H1 (cell line): ENCODE data around the gene NRXN3. TPM values are rescaled to one million over a fixed set of nuclear protein-coding genes. Genes with fewer than 3 reads are reported as not detected.

Experiments used
- CTCF ChIA-PET: fragments of 300-600 bp; sonication (Branson Sonifier 250); formaldehyde crosslinking; loops from one replicate; lab custom pipeline; 2021; ENCODE audit not compliant: partially characterized antibody; lab: Charles Lee
- POLR2A ChIA-PET: fragments of 300-600 bp; sonication (Branson Sonifier 250); formaldehyde crosslinking; loops from one replicate; lab custom pipeline; 2021; ENCODE audit warnings: inconsistent platforms; ENCODE audit not compliant: partially characterized antibody; lab: Charles Lee
- DNase-seq, 2 experiments: peaks; one replicate each; pipeline versions ENCODE4 v3.0.0 to v3.0.0-alpha.2; 2010 to 2022; ENCODE audit warnings: low spot score in 2 of 2, low read depth in 1 of 2, mixed read lengths in 1 of 2
- FAIRE-seq: peaks from 2 replicates; lab custom pipeline; 2011; peaks lifted over from hg19 to GRCh38; lab: Jason Lieb, UNC
- H2AFZ ChIP-seq: 2 replicates; pipeline ENCODE4 v1.8.1; 2012; ENCODE audit warnings: low read length, inconsistent platforms
- H2AK5ac ChIP-seq: 2 replicates; pipeline ENCODE4 v1.6.1; 2013; ENCODE audit warnings: low read depth, low read length
- H2BK120ac ChIP-seq: replicated peaks from 2 replicates; pipeline ENCODE3; 2013; ENCODE audit warnings: low read depth, low read length, inconsistent platforms
- H2BK12ac ChIP-seq: 2 replicates; pipeline ENCODE4 v1.6.1; 2013; ENCODE audit warnings: low read depth, low read length
- H2BK15ac ChIP-seq: 2 replicates; pipeline ENCODE4 v1.6.1; 2013; ENCODE audit warnings: low read length
- H2BK20ac ChIP-seq: 2 replicates; pipeline ENCODE4 v1.6.1; 2013; ENCODE audit warnings: low read length
- H2BK5ac ChIP-seq: 2 replicates; pipeline ENCODE4 v1.6.1; 2013; ENCODE audit warnings: low read depth, low read length
- H3K14ac ChIP-seq: 2 replicates; pipeline ENCODE4 v1.6.1; 2013; ENCODE audit warnings: inconsistent platforms; ENCODE audit not compliant: insufficient read length
- H3K18ac ChIP-seq: 2 replicates; pipeline ENCODE4 v1.6.1; 2013; ENCODE audit warnings: low read length; ENCODE audit errors: extremely low read depth
- H3K23ac ChIP-seq: 2 replicates; pipeline ENCODE4 v1.6.1; 2013; ENCODE audit warnings: inconsistent platforms; ENCODE audit not compliant: insufficient read length
- H3K23me2 ChIP-seq: 2 replicates; pipeline ENCODE4 v1.6.1; 2013; ENCODE audit warnings: low read depth, low read length
- H3K27ac ChIP-seq: 2 replicates; pipeline ENCODE4 v1.6.1; 2011; ENCODE audit warnings: low read depth, low read length, inconsistent platforms
- H3K27me3 ChIP-seq, 4 experiments: replicated peaks in 1 of 4; 1 replicate in 1 of 4; 2 replicates in 3 of 4; pipeline versions ENCODE4 v1.6.1 to v1.8.1; 2011 to 2013; ENCODE audit warnings: low read length in 3 of 4, mild to moderate bottlenecking in 3 of 4, inconsistent platforms in 2 of 4, mixed read lengths in 2 of 4, moderate library complexity in 1 of 4; ENCODE audit not compliant: control insufficient read depth in 3 of 4, insufficient read depth in 3 of 4; ENCODE audit errors: extremely low read depth in 1 of 4
- H3K36me3 ChIP-seq, 4 experiments: 2 replicates each; pipeline versions ENCODE4 v1.6.1 to v1.8.1; 2011 to 2013; ENCODE audit warnings: mild to moderate bottlenecking in 4 of 4, low read length in 3 of 4, moderate library complexity in 2 of 4, control low read depth in 1 of 4, inconsistent platforms in 1 of 4; ENCODE audit not compliant: insufficient read depth in 4 of 4, control insufficient read depth in 2 of 4
- H3K4ac ChIP-seq: replicated peaks from 2 replicates; pipeline ENCODE3; 2013; ENCODE audit warnings: low read length, low read depth, mixed read lengths, inconsistent platforms; ENCODE audit not compliant: insufficient read length
- H3K4me1 ChIP-seq, 4 experiments: replicated peaks in 1 of 4; 1 replicate in 1 of 4; 2 replicates in 3 of 4; pipeline versions ENCODE4 v1.6.1 to v1.8.1; 2011 to 2013; ENCODE audit warnings: low read length in 3 of 4, inconsistent platforms in 2 of 4, mixed read lengths in 1 of 4; ENCODE audit not compliant: insufficient read depth in 4 of 4, control insufficient read depth in 3 of 4
- H3K4me2 ChIP-seq, 2 experiments: 2 replicates each; pipeline versions ENCODE4 v1.6.1 to v1.8.1; 2011 to 2013; ENCODE audit warnings: low read depth in 2 of 2, low read length in 2 of 2, control low read depth in 1 of 2, inconsistent platforms in 1 of 2, mild to moderate bottlenecking in 1 of 2; ENCODE audit not compliant: insufficient read depth in 1 of 2
- H3K4me3 ChIP-seq, 4 experiments: fragments of 200-600, 300-600 bp in 1 of 4; sonication (generic), shearing (Covaris generic), sonication (Bioruptor Twin) in 1 of 4; 2 replicates each; pipeline versions ENCODE4 v1.5.1 to v1.8.1; 2011 to 2016; ENCODE audit warnings: low read length in 4 of 4, low read depth in 3 of 4, control low read depth in 2 of 4, inconsistent platforms in 2 of 4, mild to moderate bottlenecking in 2 of 4, mixed read lengths in 1 of 4, moderate library complexity in 1 of 4; ENCODE audit not compliant: insufficient read depth in 2 of 4; ENCODE audit errors: extremely low read depth in 1 of 4
- H3K56ac ChIP-seq: replicated peaks from 2 replicates; pipeline ENCODE3; 2013; ENCODE audit warnings: low read depth, mild to moderate bottlenecking, mixed read lengths, low read length, inconsistent platforms; ENCODE audit not compliant: insufficient read length
- H3K79me1 ChIP-seq: 2 replicates; pipeline ENCODE4 v1.6.1; 2013; ENCODE audit warnings: low read depth, low read length, control low read depth
- H3K79me2 ChIP-seq, 2 experiments: 2 replicates each; pipeline versions ENCODE4 v1.6.1 to v1.8.1; 2012 to 2013; ENCODE audit warnings: low read length in 2 of 2, mild to moderate bottlenecking in 2 of 2, inconsistent platforms in 1 of 2; ENCODE audit not compliant: insufficient read depth in 2 of 2, control insufficient read depth in 1 of 2
- H3K9ac ChIP-seq, 4 experiments: replicated peaks in 1 of 4; 1 replicate in 1 of 4; 2 replicates in 3 of 4; pipeline versions ENCODE4 v1.6.1 to v1.8.1; 2011 to 2013; ENCODE audit warnings: low read depth in 3 of 4, low read length in 3 of 4, control low read depth in 2 of 4, mild to moderate bottlenecking in 2 of 4, moderate library complexity in 2 of 4, inconsistent platforms in 1 of 4; ENCODE audit errors: extremely low read depth in 1 of 4
- H3K9me3 ChIP-seq, 2 experiments: 2 replicates each; pipeline versions ENCODE4 v1.6.1 to v1.8.1; 2012 to 2013; ENCODE audit warnings: mild to moderate bottlenecking in 2 of 2, moderate library complexity in 2 of 2, control low read depth in 1 of 2, inconsistent platforms in 1 of 2, low read depth in 1 of 2, low read length in 1 of 2, mixed read lengths in 1 of 2; ENCODE audit not compliant: insufficient read depth in 2 of 2
- H4K20me1 ChIP-seq, 2 experiments: replicated peaks in 1 of 2; 2 replicates each; pipeline versions ENCODE3 to v1.8.1; 2011 to 2013; ENCODE audit warnings: inconsistent platforms in 2 of 2, low read length in 2 of 2, mild to moderate bottlenecking in 1 of 2; ENCODE audit not compliant: insufficient read depth in 2 of 2, control insufficient read depth in 1 of 2
- H4K5ac ChIP-seq: 2 replicates; pipeline ENCODE4 v1.6.1; 2013; ENCODE audit warnings: low read length, low read depth, mixed read lengths, inconsistent platforms; ENCODE audit not compliant: insufficient read length
- H4K8ac ChIP-seq: 2 replicates; pipeline ENCODE4 v1.8.0; 2013; ENCODE audit warnings: mild to moderate bottlenecking, moderate library complexity, low read length, inconsistent platforms; ENCODE audit not compliant: insufficient read depth; ENCODE audit errors: extremely low read depth
- H4K91ac ChIP-seq: replicated peaks from 2 replicates; pipeline ENCODE3; 2013; ENCODE audit warnings: low read length, mixed read lengths, inconsistent platforms; ENCODE audit not compliant: insufficient read length
- CHD2 ChIP-seq: IDR thresholded peaks from 2 replicates; pipeline ENCODE4 v1.6.1; 2012; ENCODE audit warnings: low read length, improper control_type of control experiment
- EGR1 ChIP-seq: IDR thresholded peaks from 2 replicates; pipeline ENCODE4 v1.6.1; 2011; ENCODE audit warnings: low read depth, low read length, borderline replicate concordance
- EZH2 ChIP-seq: fragments of 200-600 bp; sonication (generic); IDR thresholded peaks from 2 replicates; pipeline ENCODE4 v1.7.1; 2012; ENCODE audit warnings: low read depth, mild to moderate bottlenecking, moderate library complexity, low read length, inconsistent platforms; ENCODE audit not compliant: severe bottlenecking
- GABPA ChIP-seq: IDR thresholded peaks from 2 replicates; pipeline ENCODE4 v1.6.1; 2011; ENCODE audit warnings: mild to moderate bottlenecking, low read length, moderate library complexity, borderline replicate concordance; ENCODE audit not compliant: insufficient read depth
- GTF2F1 ChIP-seq: IDR thresholded peaks from 2 replicates; pipeline ENCODE4 v1.6.1; 2012; ENCODE audit warnings: low read depth, low read length, improper control_type of control experiment, borderline replicate concordance
- NRF1 ChIP-seq: IDR thresholded peaks from 2 replicates; pipeline ENCODE4 v1.6.1; 2011; ENCODE audit warnings: mild to moderate bottlenecking, low read depth, low read length, improper control_type of control experiment
- RNF2 ChIP-seq: fragments of 200-900, 300-1000 bp; sonication (generic); IDR thresholded peaks from 2 replicates; pipeline ENCODE4 v1.7.1; 2016; ENCODE audit warnings: borderline replicate concordance, low read depth, mild to moderate bottlenecking, antibody characterized with exemption, low read length; ENCODE audit not compliant: poor library complexity, severe bottlenecking; ENCODE audit errors: missing control alignments
- SIRT6 ChIP-seq: IDR thresholded peaks from one replicate; pipeline ENCODE4 v1.7.1; 2012; ENCODE audit warnings: low read length, inconsistent platforms
- SUZ12 ChIP-seq: fragments of 200-600 bp; sonication (generic); IDR thresholded peaks from 2 replicates; pipeline ENCODE4 v1.6.1; 2012; ENCODE audit warnings: mild to moderate bottlenecking, inconsistent platforms, low read length, moderate library complexity, mixed read lengths
- TAF1 ChIP-seq: IDR thresholded peaks from 2 replicates; pipeline ENCODE4 v1.6.1; 2011; ENCODE audit warnings: mild to moderate bottlenecking, low read depth, low read length
- WGBS, 2 experiments: shearing (Covaris generic) in 1 of 2; methylation state at CpG; one replicate each; pipeline versions ENCODE4 v1.1.6 to v1.1.7; 2013 to 2015; ENCODE audit warnings: low lambda C conversion rate in 2 of 2, mixed read lengths in 2 of 2, inconsistent platforms in 1 of 2, low coverage in 1 of 2, missing lambda C conversion rate in 1 of 2; ENCODE audit not compliant: insufficient replicate concordance in 2 of 2, insufficient coverage in 1 of 2, insufficient read length in 1 of 2; ENCODE audit errors: extremely low coverage in 1 of 2, missing lambda C conversion rate in 1 of 2; 5-methylcytosine and 5-hydroxymethylcytosine counted together
- polyA plus RNA-seq, 7 experiments: library from polyadenylated mRNA; depleted of rRNA in 3 of 7; stranded (reverse) in 5 of 7; unstranded in 2 of 7; fragments of >200 nt in 5 of 7; fragments of 200-250 nt in 2 of 7; gene quantifications; 1 replicate in 5 of 7; 2 replicates in 1 of 7; 4 replicates in 1 of 7; pipeline versions ENCODE4 v1.2.1 to v1.2.3, GENCODE V29; 2011 to 2013; ENCODE audit warnings: missing spikeins in 2 of 7, mixed read lengths in 2 of 7
- total RNA-seq: library from RNA; stranded (reverse); fragmentation: NEBNext Ultra II Directional; extraction: Animal tissue kit (Norgen Biotek cat#: 25700); gene quantifications from 2 replicates; pipeline ENCODE4 v1.2.1, GENCODE V29; 2021
- TF ChIP-seq, protein P1 (sequence below): IDR thresholded peaks from 2 replicates; pipeline ENCODE4 v1.6.1; 2011; ENCODE audit warnings: low read length, improper control_type of control experiment

NRXN3 gene
- total and polyA plus RNA-seq, 2 of the 8 experiments (the other 6 are each of a cell fraction or from before 2014, with no cell fraction given): 2.6 to 4.1 TPM

DNA sequence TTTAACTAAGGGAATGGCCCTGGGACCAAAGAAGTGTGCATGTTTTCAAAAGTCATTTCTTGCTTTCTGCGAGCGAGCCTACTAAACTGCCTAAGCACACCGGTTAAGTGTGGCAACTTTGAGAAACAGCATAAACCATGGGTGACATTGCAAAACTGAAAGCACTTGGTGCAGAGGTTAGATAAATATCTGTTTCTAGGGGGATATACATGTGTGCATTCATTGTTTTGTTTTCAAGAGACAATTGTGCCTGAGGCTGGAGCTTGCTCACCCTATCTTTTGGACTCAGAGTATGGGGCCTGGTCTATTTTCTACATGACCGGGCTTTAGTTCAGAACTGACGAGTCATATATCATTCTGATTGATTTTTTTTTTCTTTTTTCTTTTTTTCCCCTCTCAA, 923.4 kb downstream of the NRXN3 start:
- no peaks in the 10 kb centered on the region for H3K36me3 ChIP-seq
- H3K27ac ChIP-seq: no peak overlapping the region
- no peaks in the 10 kb centered on the region for H3K9me3 ChIP-seq
- H3K4me2 ChIP-seq: no peak overlapping the region
- H2AFZ ChIP-seq: no peak overlapping the region
- H3K9ac ChIP-seq: no peak overlapping the region
- FAIRE-seq (no peak), DNase-seq (no peak)
- no peak overlapping the region for H2AK5ac ChIP-seq
- H3K23ac ChIP-seq: no peak overlapping the region
- no peaks in the 10 kb centered on the region; the same call in 1 of the 2 replicates for H3K23me2 ChIP-seq
- TF ChIP-seq TAF1 (no peak), RNF2 (no peak), NRF1 (no peak), SUZ12 (no peak), EGR1 (no peak), SIRT6 (no peak), GABPA (no peak), GTF2F1 (no peak), CHD2 (no peak), EZH2 (no peak)
- TF ChIP-seq, protein P1, sequence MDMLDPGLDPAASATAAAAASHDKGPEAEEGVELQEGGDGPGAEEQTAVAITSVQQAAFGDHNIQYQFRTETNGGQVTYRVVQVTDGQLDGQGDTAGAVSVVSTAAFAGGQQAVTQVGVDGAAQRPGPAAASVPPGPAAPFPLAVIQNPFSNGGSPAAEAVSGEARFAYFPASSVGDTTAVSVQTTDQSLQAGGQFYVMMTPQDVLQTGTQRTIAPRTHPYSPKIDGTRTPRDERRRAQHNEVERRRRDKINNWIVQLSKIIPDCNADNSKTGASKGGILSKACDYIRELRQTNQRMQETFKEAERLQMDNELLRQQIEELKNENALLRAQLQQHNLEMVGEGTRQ: no peak
- no peak overlapping the region for H3K56ac ChIP-seq
- H2BK15ac ChIP-seq: no peak overlapping the region
- no peak overlapping the region for H2BK5ac ChIP-seq
- no peaks in the 10 kb centered on the region for H4K20me1 ChIP-seq
- CTCF ChIA-PET: interaction anchor here (1.2 to 1.8 kb wide), 2 partner anchors 20 to 451 kb away, joined by 3 to 6 read pairs; no protein-coding TSS in a partner anchor
- H3K79me2 ChIP-seq: no peaks in the 10 kb centered on the region
- H4K5ac ChIP-seq: no peak overlapping the region
- peaks cover 0 to 17% (median 1%) of the 10 kb centered on the region in 4 experiments; a peak in 2 of 7 replicates for H3K27me3 ChIP-seq
- H3K4me3 ChIP-seq: no peak overlapping the region
- WGBS, 2 experiments: 88% methylated on average over 5 of the region's 5 CpGs; no CpG with 5 or more reads in 1 of the 2 experiments
- H3K4me1 ChIP-seq: peaks cover 0 to 6% (median 2%) of the 10 kb centered on the region in 4 experiments; a peak in 2 of 7 replicates
- H3K14ac ChIP-seq: no peak overlapping the region
- H2BK12ac ChIP-seq: no peak overlapping the region
- no peaks in the 10 kb centered on the region for H3K79me1 ChIP-seq
- POLR2A ChIA-PET: no interaction called here
- H4K91ac ChIP-seq: no peak overlapping the region
- no peak overlapping the region for H2BK20ac ChIP-seq
- H3K18ac ChIP-seq: no peak overlapping the region
- no peak overlapping the region for H2BK120ac ChIP-seq
- no peak overlapping the region for H4K8ac ChIP-seq
- H3K4ac ChIP-seq: no peak overlapping the region
